ENCODE data around the gene CNNM4.
A peak's percentile ranks its signal among the peaks of the same experiment; 100 is the strongest.
"Not testable (repeated sequence)": the region's sequence is repeated elsewhere in the genome, so short reads cannot be mapped to it uniquely, and the experiment has no call there.

The CNNM4 gene

DNA sequence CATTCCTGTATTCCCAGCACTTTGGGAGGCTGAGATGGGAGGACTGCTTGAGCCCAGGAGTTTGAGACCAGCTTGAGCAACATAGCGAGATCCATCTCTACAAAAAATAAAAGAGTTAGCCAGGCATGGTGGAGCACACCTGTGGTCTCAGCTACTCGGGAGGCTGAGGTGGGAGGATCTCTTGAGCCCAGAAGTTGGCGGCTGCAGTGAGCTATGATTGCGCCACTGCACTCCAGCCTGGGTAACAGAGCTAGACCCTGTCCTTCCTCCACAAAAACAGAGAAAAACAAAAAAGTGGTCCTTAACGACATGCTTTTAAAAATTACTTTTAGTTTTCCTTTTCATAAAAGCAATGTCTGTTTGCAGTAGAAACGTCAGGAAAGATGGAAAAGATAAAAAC lies 35.8 kb downstream of the CNNM4 start:
- not testable (repeated sequence) for DNase-seq

GRCh38 chr2:96797066-96797625 lies 36.4 kb downstream of the CNNM4 start:
- no peak for DNase-seq

- no peak for DNase-seq
Measured at GRCh38 chr2:96798733-96799622, 38.3 kb downstream of the CNNM4 start.

GRCh38 chr2:96799623-96799935 lies 38.9 kb downstream of the CNNM4 start:
- no peak for DNase-seq

GRCh38 chr2:96800061-96801004 lies 39.6 kb downstream of the CNNM4 start:
- DNase-seq, result no peak

- DNase-seq, result peak; percentile 45 to 62 (median 54)
Measured at GRCh38 chr2:96801005-96801785, 40.5 kb downstream of the CNNM4 start.

DNA sequence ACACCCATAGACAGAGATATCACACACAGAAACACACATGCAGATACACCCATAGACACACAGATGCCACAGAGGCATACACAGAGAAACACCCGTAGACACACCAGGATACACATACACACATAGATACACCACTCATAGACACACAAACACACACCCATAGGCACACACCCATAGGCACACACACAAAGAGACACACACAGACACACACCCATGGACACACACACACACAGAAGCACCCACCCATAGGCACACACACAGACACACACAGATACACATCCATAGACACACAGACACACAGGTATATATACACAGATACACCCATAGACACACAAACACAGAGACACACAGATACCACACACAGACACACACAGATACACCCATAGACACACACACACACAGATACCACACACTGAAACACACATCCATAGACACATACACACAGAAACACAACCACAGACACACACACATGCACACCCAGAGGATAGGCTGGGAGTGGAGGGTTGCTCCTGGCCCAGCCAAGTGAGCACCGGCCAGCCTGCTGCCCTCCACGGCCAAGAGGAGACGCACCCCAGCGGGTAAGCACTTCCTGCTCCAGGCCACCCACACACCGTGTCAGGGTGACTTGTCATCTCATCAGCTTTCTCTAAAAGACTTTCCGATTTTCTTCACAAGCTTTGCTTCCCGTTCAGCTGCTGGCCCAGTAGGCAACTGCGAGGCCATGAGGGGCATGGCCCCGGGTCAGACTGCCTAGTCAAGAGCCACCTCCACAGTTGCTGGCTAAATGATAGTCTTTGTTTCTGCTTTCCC lies 41.3 kb downstream of the CNNM4 start:
- DNase-seq, result peak in 1 of 4 experiments; percentile 4

DNA sequence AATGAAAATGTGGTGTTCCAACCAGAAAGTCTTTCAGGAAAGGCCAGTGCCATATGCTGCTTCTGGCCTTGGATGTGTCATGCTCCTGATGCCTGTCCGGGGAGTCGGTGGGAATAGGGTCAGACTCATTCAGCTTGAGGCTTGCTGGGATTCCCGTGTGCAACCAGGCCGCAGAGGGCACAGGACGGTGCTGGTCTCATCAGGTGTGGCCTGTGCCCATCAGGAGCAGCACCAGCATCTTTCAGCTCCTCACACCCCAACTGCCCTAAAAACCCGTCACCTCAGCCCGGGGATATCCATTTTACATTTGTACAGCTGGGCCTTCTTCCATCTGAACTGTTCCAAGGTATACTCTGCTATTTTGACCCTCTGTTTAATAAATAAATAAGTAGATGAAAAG lies 42.0 kb downstream of the CNNM4 start:
- no peak for DNase-seq

GRCh38 chr2:96804986-96805385 lies 44.3 kb downstream of the CNNM4 start:
- DNase-seq, result no peak

DNA sequence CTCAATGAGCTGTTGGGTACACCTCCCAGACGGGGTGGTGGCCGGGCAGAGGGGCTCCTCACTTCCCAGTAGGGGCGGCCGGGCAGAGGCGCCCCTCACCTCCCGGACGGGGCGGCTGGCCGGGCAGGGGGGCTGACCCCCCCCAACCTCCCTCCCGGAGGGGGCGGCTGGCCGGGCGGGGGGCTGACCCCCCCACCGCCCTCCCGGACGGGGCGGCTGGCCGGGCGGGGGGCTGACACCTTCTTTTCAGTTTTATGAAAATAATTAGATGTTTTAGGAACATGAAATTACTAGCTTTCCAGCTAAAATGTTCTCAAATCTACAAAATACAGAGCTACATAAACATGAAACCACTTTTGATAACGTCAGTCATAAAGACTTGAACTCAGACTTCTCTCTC lies 45.2 kb downstream of the CNNM4 start:
- not testable (repeated sequence) for DNase-seq

DNA sequence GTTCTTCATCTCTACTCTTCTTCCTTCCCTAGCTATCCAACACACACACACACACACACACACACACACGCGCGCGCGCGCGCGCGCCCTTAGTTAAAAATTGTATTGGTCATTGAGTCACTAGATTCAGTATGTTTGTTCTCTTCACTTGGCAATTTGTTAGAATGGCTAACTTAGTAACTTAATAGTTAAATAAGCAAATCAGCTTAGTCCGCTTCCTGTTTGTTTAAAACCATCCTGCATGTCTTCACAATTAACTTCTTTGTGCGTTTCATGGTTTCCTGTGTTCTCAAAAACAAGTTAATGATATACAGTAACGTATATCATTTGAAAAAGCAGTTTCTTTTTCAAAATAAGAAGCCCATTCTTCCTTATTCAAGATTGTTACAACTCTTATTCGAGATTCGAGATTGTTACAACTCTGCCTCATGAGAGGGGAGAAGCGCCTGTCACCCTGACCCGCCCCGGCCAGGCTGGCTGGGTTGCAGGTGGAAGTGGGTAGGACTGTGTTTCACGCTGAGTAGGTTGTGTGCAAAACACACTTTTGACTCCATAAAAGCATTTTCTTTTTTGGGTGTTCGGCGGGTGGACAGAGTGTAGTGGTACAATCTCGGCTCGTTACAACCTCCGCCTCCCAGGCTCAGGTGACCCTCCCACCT lies 45.9 kb downstream of the CNNM4 start:
- peak in 2 of 4 experiments; percentile 6 to 21 for DNase-seq

DNA sequence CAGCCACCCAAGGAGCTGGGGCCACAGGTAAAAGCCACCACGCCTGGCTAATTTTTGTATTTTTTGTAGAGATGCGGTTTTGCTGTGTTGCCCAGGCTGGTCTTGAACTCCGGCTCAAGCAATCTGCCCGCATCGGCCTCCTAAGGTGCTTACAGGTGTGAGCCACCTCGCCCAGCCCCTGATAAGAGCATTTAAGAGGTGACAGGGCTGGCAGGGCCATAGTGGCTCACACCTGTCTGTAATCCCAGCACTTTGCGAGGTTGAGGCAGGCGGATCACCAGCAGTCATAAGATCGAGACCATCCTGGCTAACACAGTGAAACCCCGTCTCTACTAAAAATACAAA lies 46.4 kb downstream of the CNNM4 start:
- DNase-seq, result no peak

- DNase-seq, result no peak
Measured at GRCh38 chr2:96808176-96808837, 47.6 kb downstream of the CNNM4 start.

DNA sequence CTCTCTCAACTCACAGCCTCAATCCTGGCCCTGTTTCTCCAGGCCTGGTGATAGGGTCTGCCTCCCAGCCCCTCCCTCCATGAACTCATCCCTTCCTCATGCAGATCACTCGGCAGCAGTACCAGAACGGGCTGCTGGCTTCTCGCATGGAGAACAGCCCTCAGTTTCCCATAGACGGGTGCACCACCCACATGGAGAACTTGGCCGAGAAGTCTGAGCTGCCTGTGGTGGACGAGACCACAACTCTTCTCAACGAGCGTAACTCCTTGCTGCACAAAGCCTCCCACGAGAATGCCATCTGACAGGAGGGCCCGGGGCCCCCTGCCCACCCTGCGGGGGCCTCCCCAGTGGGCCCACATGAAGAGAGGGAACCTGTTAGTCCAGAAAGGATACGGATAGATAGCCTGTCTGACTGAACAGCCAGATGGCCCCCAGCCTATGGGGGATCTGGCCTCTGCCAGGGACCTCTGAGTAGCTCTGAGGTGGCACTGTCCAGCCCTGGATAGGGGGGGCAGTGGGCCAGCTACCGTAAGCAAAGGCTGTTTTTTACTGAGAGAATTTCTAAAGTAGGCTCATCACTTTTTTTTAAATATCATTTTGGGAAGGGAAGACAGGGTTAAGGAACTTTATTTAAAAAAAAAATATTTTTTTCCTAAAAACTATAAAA lies 48.6 kb downstream of the CNNM4 start:
- DNase-seq, result no peak

DNA sequence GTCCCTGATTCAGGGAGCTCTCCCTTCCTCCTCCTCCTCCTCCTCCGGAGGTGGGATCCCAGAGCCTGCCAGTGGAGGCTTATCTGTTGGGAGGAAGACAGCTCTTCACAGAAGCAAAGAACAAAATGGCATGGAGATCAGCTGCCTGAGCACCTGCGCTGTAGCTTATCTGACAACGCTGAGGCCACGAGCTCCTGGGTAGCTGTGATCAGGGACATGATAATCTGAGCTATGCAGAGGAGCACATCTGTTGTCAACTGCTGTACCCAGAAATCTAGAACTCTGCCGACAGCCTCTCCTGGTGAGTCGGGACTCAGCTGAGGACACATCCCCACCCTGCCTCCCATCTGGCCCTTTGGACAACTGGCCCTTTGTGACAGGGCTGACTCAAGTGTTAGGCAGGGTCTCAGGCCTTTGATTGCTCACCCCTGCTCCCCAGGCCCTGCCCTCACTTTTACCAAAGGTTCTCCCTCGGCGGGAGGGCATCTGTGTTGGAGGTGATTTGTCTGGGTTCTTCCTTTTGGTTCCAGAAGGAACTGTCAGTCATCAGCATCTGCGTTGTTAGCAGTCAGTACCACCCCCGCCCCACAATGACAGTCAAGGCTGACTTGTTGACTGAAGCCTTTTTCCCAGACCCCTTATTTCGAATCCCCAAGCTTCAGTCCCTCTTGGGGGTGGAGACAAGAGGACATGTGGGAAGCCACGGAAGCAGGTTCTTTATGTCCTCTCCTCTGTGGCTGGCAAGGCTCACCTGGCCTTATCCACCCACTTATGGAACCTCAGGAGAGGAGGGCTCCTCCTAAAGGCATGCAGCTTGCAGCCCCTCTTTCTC lies 49.5 kb downstream of the CNNM4 start:
- DNase-seq, result no peak

DNA sequence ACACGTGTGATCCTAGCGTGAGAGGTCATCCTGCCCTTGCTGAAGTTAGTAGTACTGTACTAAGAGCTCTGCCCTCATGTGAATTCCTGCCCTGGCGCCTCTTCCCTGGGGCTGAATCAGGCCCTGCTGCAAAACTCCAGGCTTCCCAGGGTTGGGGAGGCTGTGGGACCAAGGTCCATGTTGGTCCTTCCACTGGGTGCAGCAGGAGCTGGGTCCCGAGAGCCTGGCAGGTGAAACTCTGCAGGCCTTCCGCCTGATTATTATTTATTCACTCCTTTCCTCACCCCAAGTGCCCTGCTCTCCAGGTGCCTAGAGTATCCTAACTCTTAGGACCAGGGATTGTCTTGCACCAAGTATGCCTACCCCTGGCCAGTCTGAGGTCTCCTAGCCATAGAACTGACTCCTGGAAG lies 50.1 kb downstream of the CNNM4 start:
- no peak for DNase-seq

GRCh38 chr2:96811917-96812316 lies 51.2 kb downstream of the CNNM4 start:
- no peak for DNase-seq

DNA sequence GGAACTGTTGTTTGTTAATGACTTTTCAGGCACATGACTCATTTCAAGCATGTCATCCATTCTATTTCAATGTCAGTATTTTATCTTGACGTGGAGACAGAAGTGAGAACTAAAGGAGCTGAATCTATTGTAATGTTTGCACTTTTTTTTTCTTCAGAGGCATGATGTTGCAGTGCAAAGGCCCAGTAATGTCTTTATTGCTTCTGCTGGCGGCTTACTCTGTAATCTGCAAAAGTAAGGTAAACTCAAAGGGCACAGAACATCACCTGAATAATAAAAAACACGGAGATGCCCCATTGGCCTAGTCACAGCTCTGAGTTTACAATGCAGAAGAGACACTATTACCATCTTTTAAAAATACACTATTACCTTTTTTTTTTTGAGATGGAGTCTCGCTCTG lies 53.0 kb downstream of the CNNM4 start:
- no peak for DNase-seq

All from activated CD4-positive, CD25-positive, alpha-beta regulatory T cell (primary cell).